ENCODE results near the gene CCRL2. TPM values are rescaled to one million over a fixed set of nuclear protein-coding genes. Genes with fewer than 3 reads are reported as not detected.

Gene CCRL2
- total RNA-seq, 1 experiment from 2014 or later: 1.2 TPM

- CTCF ChIA-PET: no interaction called here
- no peak for TF ChIP-seq CTCF (conservative IDR thresholded peaks at IDR 0.05)
- no peak for TF ChIP-seq EZH2 (IDR thresholded peaks at IDR 0.05; ENCODE audit: low read depth)
- no peak for DNase-seq
- H3K4me2 ChIP-seq: no peak overlapping the region
- H3K4me3 ChIP-seq: no peak overlapping the region
- H3K4me1 ChIP-seq (replicated peaks; ENCODE audit: insufficient read depth): no peaks in the 10 kb centered on the region
- H3K9me3 ChIP-seq (ENCODE audit: insufficient read depth, low read depth): no peaks in the 10 kb centered on the region
- POLR2A ChIA-PET (ENCODE audit: unreplicated experiment): no interaction called here
- no peak overlapping the region for H2AFZ ChIP-seq
- H4K20me1 ChIP-seq (ENCODE audit: insufficient read depth): no peaks in the 10 kb centered on the region
- H3K27me3 ChIP-seq (ENCODE audit: insufficient read depth, low read depth): no peaks in the 10 kb centered on the region
- no peak overlapping the region for H3K27ac ChIP-seq
- no peaks in the 10 kb centered on the region for H3F3A ChIP-seq (ENCODE audit: insufficient read depth, low read depth)
- H3K9me2 ChIP-seq (ENCODE audit: insufficient read depth): no peaks in the 10 kb centered on the region
- H3K36me3 ChIP-seq (ENCODE audit: low read depth): no peaks in the 10 kb centered on the region
- no TSS peak for BruUV-seq (replicated peaks)
- intact Hi-C loops (cut with micrococcal nuclease; ENCODE audit: unreplicated experiment): no loop called here
- no peaks in the 10 kb centered on the region for H3K79me2 ChIP-seq (ENCODE audit: low read depth)
These were observed 46.6 kb downstream of the CCRL2 start for GRCh38 chr3:46453526-46454208.

GRCh38 chr3:46454209-46454595 lies 47.1 kb downstream of the CCRL2 start:
- H3K79me2 ChIP-seq (ENCODE audit: low read depth): no peaks in the 10 kb centered on the region
- no peak overlapping the region for H2AFZ ChIP-seq
- ChIA-PET POLR2A (ENCODE audit: unreplicated experiment) (no interaction called here), CTCF (no interaction called here)
- intact Hi-C loops (cut with micrococcal nuclease; ENCODE audit: unreplicated experiment): no loop called here
- H3K4me3 ChIP-seq: no peak overlapping the region
- no peak overlapping the region for H3K27ac ChIP-seq
- H3K9me2 ChIP-seq (ENCODE audit: insufficient read depth): no peaks in the 10 kb centered on the region
- no TSS peak for BruUV-seq (replicated peaks)
- H3K27me3 ChIP-seq (ENCODE audit: insufficient read depth, low read depth): no peaks in the 10 kb centered on the region
- H4K20me1 ChIP-seq (ENCODE audit: insufficient read depth): no peaks in the 10 kb centered on the region
- DNase-seq: no peak
- H3F3A ChIP-seq (ENCODE audit: insufficient read depth, low read depth): no peaks in the 10 kb centered on the region
- no peaks in the 10 kb centered on the region for H3K4me1 ChIP-seq (replicated peaks; ENCODE audit: insufficient read depth)
- no peak overlapping the region for H3K4me2 ChIP-seq
- TF ChIP-seq CTCF (conservative IDR thresholded peaks at IDR 0.05) (no peak), EZH2 (IDR thresholded peaks at IDR 0.05; ENCODE audit: low read depth) (no peak)
- H3K9me3 ChIP-seq (ENCODE audit: insufficient read depth, low read depth): no peaks in the 10 kb centered on the region
- H3K36me3 ChIP-seq (ENCODE audit: low read depth): no peaks in the 10 kb centered on the region

DNA sequence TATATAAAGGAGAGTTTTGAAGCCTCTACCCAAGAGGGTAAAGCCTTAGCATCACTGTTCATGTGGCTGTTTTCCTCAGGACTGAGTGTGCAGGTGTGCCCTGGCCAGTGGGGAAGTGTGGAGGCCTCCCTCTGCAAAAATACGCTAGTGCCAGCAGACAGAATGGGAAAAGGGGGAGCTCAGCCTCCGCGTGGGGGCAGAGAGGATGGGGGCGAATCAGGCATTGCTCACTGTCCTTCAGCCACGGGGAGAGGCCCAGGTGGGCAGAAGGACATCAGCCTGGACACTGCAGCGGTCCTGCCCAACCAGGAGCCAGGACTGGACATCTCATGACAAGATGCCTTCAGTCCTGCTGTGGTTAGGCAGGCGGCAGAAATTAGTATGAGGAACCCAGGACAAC lies 47.5 kb downstream of the CCRL2 start:
- Histone ChIP-seq H3K27me3 (ENCODE audit: insufficient read depth, low read depth) (no peaks in the 10 kb centered on the region), H3K9me3 (ENCODE audit: insufficient read depth, low read depth) (no peaks in the 10 kb centered on the region), H4K20me1 (ENCODE audit: insufficient read depth) (no peaks in the 10 kb centered on the region), H3K79me2 (ENCODE audit: low read depth) (no peaks in the 10 kb centered on the region), H3K9me2 (ENCODE audit: insufficient read depth) (no peaks in the 10 kb centered on the region), H3K4me2 (no peak overlapping the region), H3K36me3 (ENCODE audit: low read depth) (no peaks in the 10 kb centered on the region), H3K4me3 (no peak overlapping the region), H3K27ac (no peak overlapping the region), H3F3A (ENCODE audit: insufficient read depth, low read depth) (no peaks in the 10 kb centered on the region), H3K4me1 (replicated peaks; ENCODE audit: insufficient read depth) (no peaks in the 10 kb centered on the region), H2AFZ (no peak overlapping the region)
- TF ChIP-seq CTCF (conservative IDR thresholded peaks at IDR 0.05) (no peak), EZH2 (IDR thresholded peaks at IDR 0.05; ENCODE audit: low read depth) (no peak)
- DNase-seq: no peak
- intact Hi-C loops (cut with micrococcal nuclease; ENCODE audit: unreplicated experiment): no loop called here
- CTCF ChIA-PET: no interaction called here
- POLR2A ChIA-PET (ENCODE audit: unreplicated experiment): no interaction called here
- BruUV-seq (replicated peaks): no TSS peak
